ENCODE data around the gene CDH24. TPM values are rescaled to one million over a fixed set of nuclear protein-coding genes. Genes with fewer than 3 reads are reported as not detected.
A peak's percentile ranks its signal among the peaks of the same experiment; 100 is the strongest.

CDH24 gene
- polyA plus RNA-seq, 1 donor from 2014 or later = 0.09 TPM

- Mint-ChIP-seq H3K27me3 (peaks cover 2% of the 10 kb centered on the region), H3K27ac (no peak overlapping the region), H3K9me3 (no peaks in the 10 kb centered on the region), H3K4me1 (no peaks in the 10 kb centered on the region), H3K36me3 (peaks cover 1% of the 10 kb centered on the region), H3K4me3 (no peak overlapping the region)
These were observed 10.2 kb downstream of the CDH24 start for GRCh38 chr14:23047034-23047634.

DNA sequence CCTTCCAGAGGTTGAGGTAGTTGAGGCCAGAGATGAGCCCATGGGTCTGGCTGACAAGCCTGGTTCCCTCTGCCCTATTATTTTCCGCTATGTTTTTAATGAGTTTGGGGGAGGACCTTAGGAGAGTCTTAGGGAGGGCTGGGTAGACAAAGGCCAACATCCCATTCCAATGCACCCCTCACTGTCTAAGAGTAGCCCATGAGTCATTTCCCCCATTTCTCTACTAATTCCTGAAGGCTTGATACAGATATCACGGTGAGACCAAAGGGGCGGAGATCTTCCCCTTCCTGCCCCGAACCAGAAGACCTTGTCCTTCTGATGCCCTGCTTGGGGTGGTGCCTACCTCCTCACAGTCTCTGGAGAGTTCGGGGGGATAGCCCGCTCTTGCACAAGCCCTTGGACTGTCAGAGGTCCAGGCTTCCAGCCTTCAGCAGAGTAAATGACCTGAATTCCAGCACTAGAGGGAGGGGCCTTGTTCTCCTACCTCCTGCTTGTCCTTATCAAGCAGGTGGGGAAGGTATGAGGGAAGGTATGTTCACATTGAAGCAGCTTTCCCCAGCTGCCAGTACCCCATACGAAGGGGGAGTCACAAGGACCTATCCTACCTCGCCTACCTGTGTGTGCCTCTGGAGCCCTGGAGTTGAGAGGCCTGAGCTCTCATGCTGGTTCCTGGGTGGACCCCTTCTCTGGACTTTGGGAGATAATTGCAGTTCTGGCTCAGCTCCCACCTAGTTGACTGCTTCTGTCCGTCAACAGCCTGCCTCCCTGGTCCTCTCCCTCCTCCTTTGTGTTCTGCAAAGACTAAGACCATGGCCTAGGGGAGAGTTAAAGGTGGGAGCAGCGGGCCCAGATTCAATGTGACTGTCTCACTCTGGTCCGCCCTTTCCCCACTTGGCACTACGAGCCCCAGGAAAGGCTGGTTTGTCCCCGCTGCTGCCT, 11.6 kb downstream of the CDH24 start:
- no peak overlapping the region for H3K4me3 Mint-ChIP-seq
- peaks cover 2% of the 10 kb centered on the region for H3K27me3 Mint-ChIP-seq
- no peaks in the 10 kb centered on the region for H3K9me3 Mint-ChIP-seq
- no peaks in the 10 kb centered on the region for H3K4me1 Mint-ChIP-seq
- no peak overlapping the region for H3K27ac Mint-ChIP-seq
- H3K36me3 Mint-ChIP-seq = peaks cover 1% of the 10 kb centered on the region

GRCh38 chr14:23044840-23045239, 12.5 kb downstream of the CDH24 start:
- peaks cover 1% of the 10 kb centered on the region for H3K36me3 Mint-ChIP-seq
- no peak overlapping the region for H3K4me3 Mint-ChIP-seq
- no peaks in the 10 kb centered on the region for H3K4me1 Mint-ChIP-seq
- H3K9me3 Mint-ChIP-seq = no peaks in the 10 kb centered on the region
- peaks cover 2% of the 10 kb centered on the region for H3K27me3 Mint-ChIP-seq
- H3K27ac Mint-ChIP-seq = no peak overlapping the region

DNA sequence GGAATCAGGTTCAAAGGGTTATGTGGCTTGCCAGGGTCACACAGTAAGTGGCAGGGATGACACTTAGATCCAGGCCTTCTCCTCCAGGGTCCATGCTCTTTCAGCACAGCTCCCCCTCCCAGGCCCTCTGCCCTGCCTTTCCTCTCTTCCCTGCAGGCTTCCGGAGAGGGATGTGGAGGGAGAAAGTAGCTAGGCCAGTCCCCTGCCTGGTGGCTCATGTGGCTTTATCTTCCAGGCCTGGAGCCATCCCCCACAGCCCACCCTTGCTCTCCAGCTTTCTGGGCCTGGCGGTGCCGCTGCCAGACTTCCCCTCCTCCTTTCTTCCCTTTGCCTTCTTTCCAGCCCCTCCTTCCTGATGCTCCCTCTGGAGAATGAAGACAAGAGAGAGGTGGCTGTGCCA, 13.6 kb downstream of the CDH24 start:
- Mint-ChIP-seq H3K36me3 (peaks cover 1% of the 10 kb centered on the region), H3K27ac (no peak overlapping the region), H3K4me3 (peak overlapping the region in 1 of 4 donors; percentile 17)

GRCh38 chr14:23043145-23043544, 14.2 kb downstream of the CDH24 start:
- H3K27me3 Mint-ChIP-seq = peaks cover 2% of the 10 kb centered on the region
- H3K4me3 Mint-ChIP-seq = no peak overlapping the region
- H3K9me3 Mint-ChIP-seq = no peaks in the 10 kb centered on the region
- peaks cover 1% of the 10 kb centered on the region for H3K36me3 Mint-ChIP-seq
- no peak overlapping the region for H3K27ac Mint-ChIP-seq
- no peaks in the 10 kb centered on the region for H3K4me1 Mint-ChIP-seq

More for the DNA sequence above, 13.6 kb downstream of the CDH24 start:
- Mint-ChIP-seq H3K9me3 (no peaks in the 10 kb centered on the region), H3K27me3 (peaks cover 2% of the 10 kb centered on the region), H3K4me1 (no peaks in the 10 kb centered on the region)

GRCh38 chr14:23042162-23042965, 15.0 kb downstream of the CDH24 start, which contains the start of gene PSMB11:
Gene PSMB11, plus strand, starts transcription at chr14:23042212. Its CDS starts 14 bp downstream, at chr14:23042226.
- H3K27ac Mint-ChIP-seq = no peak within 1 kb of the TSS
- H3K4me3 Mint-ChIP-seq = no peak within 1 kb of the TSS
- H3K4me1 Mint-ChIP-seq = no peaks in the 10 kb centered on the region
- H3K27me3 Mint-ChIP-seq = no peaks in the 10 kb centered on the region
- no peaks in the 10 kb centered on the region for H3K9me3 Mint-ChIP-seq
- H3K36me3 Mint-ChIP-seq = peaks cover under 1% of the 10 kb centered on the region

DNA sequence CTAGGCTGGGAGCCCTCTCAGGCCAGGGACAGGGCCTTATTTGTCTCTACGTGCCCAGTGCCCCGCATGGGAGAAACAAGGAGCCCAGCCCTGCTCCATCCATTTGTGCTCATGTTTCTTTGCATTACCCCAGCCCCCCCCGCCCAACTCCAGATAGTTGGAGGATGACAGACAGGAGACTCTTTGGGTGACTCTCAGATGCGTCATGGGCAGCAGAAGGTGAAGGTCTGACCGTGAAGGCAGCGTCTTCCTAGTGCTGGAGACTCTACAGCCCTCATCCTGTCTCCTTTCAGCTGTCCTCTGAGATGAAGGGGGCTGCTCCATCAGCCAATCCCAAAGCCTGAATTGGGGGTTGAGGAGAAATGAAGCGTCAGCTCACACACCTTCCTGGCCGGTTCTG, 15.6 kb downstream of the CDH24 start:
- H3K36me3 Mint-ChIP-seq = no peaks in the 10 kb centered on the region
- no peaks in the 10 kb centered on the region for H3K27me3 Mint-ChIP-seq
- no peaks in the 10 kb centered on the region for H3K9me3 Mint-ChIP-seq
- H3K27ac Mint-ChIP-seq = no peak overlapping the region
- H3K4me3 Mint-ChIP-seq = no peak overlapping the region
- no peaks in the 10 kb centered on the region for H3K4me1 Mint-ChIP-seq

DNA sequence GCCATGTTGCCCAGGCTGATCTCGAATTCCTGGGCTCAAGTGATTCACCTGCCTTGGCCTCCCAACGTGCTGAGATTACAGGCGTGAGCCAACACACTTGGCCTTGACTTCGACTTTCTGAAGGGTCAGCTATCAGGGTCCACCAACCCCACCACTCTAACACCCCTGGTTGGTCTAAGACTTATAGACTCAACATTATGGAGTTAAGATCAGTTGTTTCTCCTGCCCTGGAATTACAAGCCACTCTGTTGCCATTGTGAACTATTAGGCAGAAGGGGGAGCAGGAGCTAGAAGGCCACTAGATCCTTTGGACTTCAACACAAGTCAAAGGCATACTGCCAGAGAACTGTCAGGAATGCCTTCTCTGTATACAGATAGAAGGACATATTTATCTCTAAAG, 17.2 kb downstream of the CDH24 start:
- Mint-ChIP-seq H3K9me3 (no peaks in the 10 kb centered on the region), H3K4me3 (no peak overlapping the region), H3K36me3 (no peaks in the 10 kb centered on the region), H3K27ac (no peak overlapping the region), H3K27me3 (no peaks in the 10 kb centered on the region), H3K4me1 (peaks cover 3 to 4% (median 4%) of the 10 kb centered on the region in 3 donors)

DNA sequence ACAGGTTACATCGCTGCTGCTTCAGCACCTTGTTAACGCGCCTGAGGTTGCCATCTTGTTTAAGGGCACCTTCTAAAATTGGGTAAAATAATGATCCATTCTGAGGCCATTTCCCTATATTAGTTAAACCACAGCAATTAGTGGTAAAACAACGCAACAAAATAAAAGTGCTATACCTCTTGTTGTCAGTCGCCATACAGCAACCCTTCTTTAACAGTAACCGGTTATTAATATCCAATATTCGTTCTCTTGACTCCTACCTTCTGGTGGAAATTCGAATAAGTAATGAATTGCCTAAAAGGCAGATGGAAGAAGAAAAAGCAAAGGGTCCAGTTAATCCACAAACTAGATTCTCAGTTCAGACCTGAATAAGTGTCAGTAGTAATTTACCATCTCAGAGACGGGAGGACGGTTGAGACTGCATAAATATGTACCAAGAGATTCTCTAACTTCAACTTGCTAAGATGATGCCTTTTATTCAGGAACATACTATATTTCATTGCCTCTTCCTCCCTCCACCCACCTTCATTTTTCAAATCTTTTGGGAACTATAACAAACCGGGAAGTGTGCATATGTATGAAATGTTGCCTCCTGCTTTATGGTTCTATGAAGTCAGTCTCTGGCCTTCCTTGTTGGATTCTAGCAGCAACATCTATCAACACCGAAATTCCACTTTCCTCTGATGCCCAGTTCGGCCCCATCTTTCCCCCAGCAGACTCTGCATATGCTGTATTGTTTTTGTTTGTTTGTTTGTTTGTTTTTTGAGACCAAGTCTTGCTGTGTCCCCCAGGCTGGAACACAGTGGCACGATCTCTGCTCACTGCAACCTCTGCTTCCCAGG, 21.8 kb downstream of the CDH24 start:
- Mint-ChIP-seq H3K9me3 (no peaks in the 10 kb centered on the region), H3K4me3 (peak overlapping the region; percentile 84 to 97 (median 92)), H3K4me1 (peaks cover 14 to 20% (median 20%) of the 10 kb centered on the region in 3 donors), H3K27me3 (no peaks in the 10 kb centered on the region), H3K36me3 (peaks cover 11% of the 10 kb centered on the region), H3K27ac (peak overlapping the region; percentile 75 to 99 (median 98))

- no peaks in the 10 kb centered on the region for H3K9me3 Mint-ChIP-seq
- peaks cover 11% of the 10 kb centered on the region for H3K36me3 Mint-ChIP-seq
- H3K4me1 Mint-ChIP-seq = peaks cover 14 to 20% (median 20%) of the 10 kb centered on the region in 3 donors
- H3K27ac Mint-ChIP-seq = peak within 1 kb of the TSS; percentile 75 to 99 (median 98)
- H3K4me3 Mint-ChIP-seq = peak within 1 kb of the TSS; percentile 84 to 97 (median 92)
- H3K27me3 Mint-ChIP-seq = no peaks in the 10 kb centered on the region
These were observed 22.6 kb downstream of the CDH24 start, which contains the start of gene PSMB5 for GRCh38 chr14:23034498-23035302. Gene PSMB5, minus strand, starts transcription at chr14:23034900. Its CDS starts 19 bp downstream, at chr14:23034881.

DNA sequence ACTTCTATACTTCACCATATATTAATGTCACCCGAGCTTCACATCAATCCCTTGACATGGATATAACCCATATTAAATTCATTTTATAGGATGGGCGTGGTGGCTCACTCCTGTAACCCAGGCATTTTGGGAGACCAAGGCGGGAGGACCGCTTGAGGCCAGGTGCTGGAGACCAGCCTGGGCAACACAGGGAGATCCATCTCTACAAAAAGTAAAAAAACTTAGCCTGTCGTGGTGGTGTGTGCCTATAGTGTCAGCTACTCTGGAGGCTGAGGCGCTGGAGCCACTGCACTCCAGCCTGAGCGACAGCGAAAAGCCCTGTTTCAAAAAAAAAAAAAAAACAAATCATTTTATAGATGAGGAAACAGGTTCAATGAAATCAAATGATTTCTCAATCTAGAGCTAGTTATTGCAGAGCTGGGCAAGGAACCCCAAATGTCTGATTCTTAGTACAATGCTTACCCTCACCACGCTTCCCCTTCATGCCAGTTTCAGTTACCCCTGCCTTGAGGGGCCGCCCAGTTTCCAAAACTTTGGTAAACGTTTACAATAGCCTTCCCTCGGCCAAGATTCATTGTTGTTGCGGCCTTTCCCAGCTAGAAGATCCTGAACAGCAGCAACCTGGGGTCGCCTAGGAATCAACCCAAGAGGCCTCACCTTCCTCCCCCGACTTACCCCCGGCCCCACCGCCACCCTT, 23.4 kb downstream of the CDH24 start:
- Mint-ChIP-seq H3K4me3 (peak overlapping the region; percentile 84 to 97 (median 92)), H3K27me3 (no peaks in the 10 kb centered on the region), H3K36me3 (peaks cover 14% of the 10 kb centered on the region), H3K4me1 (peaks cover 15 to 26% (median 24%) of the 10 kb centered on the region in 3 donors), H3K9me3 (no peaks in the 10 kb centered on the region), H3K27ac (peak overlapping the region; percentile 75 to 99 (median 98))

- H3K9me3 Mint-ChIP-seq = no peaks in the 10 kb centered on the region
- H3K36me3 Mint-ChIP-seq = peaks cover 17% of the 10 kb centered on the region
- peak overlapping the region; percentile 73 to 96 (median 86) for H3K4me3 Mint-ChIP-seq
- no peaks in the 10 kb centered on the region for H3K27me3 Mint-ChIP-seq
- peaks cover 20 to 29% (median 26%) of the 10 kb centered on the region in 3 donors for H3K4me1 Mint-ChIP-seq
- H3K27ac Mint-ChIP-seq = peak overlapping the region in 1 of 3 donors; percentile 75
These were observed 24.0 kb downstream of the CDH24 start for GRCh38 chr14:23033251-23033727.

DNA sequence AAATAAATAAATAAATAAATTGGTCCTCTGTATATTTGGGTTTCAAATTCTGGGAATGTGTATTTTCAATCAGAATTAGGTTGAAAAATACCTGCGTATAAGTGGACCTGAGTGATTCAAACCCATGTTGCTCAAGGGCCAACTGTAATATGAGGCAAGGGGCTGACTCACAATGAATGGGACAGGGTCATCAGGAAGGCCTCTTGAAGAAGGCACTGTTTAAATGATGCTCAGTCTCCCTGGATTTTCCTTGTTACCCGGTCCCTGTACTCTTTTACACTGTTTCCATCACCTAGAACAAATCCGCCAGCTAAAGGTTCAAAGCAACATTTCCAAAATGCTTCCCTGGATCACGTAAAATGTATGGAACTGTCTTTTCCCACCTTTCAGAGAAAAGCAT, 26.4 kb downstream of the CDH24 start:
- Mint-ChIP-seq H3K36me3 (peaks cover 18% of the 10 kb centered on the region), H3K4me1 (peaks cover 20 to 30% (median 27%) of the 10 kb centered on the region in 3 donors), H3K27ac (no peak overlapping the region), H3K27me3 (no peaks in the 10 kb centered on the region), H3K9me3 (no peaks in the 10 kb centered on the region), H3K4me3 (peak overlapping the region in 1 of 4 donors; percentile 64)
